Right lobe of liver (tissue), 6 donors: ENCODE data around the gene TMED1. TPM values are rescaled to one million over a fixed set of nuclear protein-coding genes. Genes with fewer than 3 reads are reported as not detected.

Experiments used
- ATAC-seq, 4 donors: fragments of 200-7000 bp; cut with Tn5 transposase; one replicate each; pipeline ENCODE4 v1.9.1; 2020; ENCODE audit warnings: mild to moderate bottlenecking in 4 of 4, moderate library complexity in 4 of 4
- DNase-seq, 3 donors: peaks; one replicate each; pipeline ENCODE4 v3.0.0-alpha.2; 2020
- H3K27ac ChIP-seq, 3 donors: fragments of 200-600 bp; one replicate each; pipeline ENCODE4 v1.8.0; 2022
- H3K27me3 ChIP-seq, 2 donors: fragments of 200-600 bp; one replicate each; pipeline ENCODE4 v1.8.0; 2022
- H3K36me3 ChIP-seq, 4 donors: fragments of 200-600 bp; sonication (generic) in 1 of 4; one replicate each; pipeline versions ENCODE4 v1.5.1 to v1.8.0; 2017 to 2022; ENCODE audit warnings: control low read depth in 1 of 4
- H3K4me1 ChIP-seq, 4 donors: fragments of 200-600 bp; sonication (generic) in 1 of 4; one replicate each; pipeline versions ENCODE4 v1.5.1 to v1.8.0; 2017 to 2022; ENCODE audit warnings: control low read depth in 1 of 4
- H3K4me3 ChIP-seq, 3 donors: fragments of 200-600 bp; one replicate each; pipeline ENCODE4 v1.8.0; 2022
- H3K9me3 ChIP-seq, 4 donors: fragments of 200-600 bp; sonication (generic) in 1 of 4; one replicate each; pipeline versions ENCODE4 v1.5.1 to v1.8.0; 2017 to 2022; ENCODE audit warnings: control low read depth in 1 of 4
- POLR2A ChIP-seq: fragments of 450-650 bp; IDR thresholded peaks from one replicate; pipeline ENCODE4 v1.6.1; 2017; ENCODE audit warnings: antibody characterized with exemption, mild to moderate bottlenecking
- WGBS: methylation state at CpG from one replicate; pipeline ENCODE4 v1.1.6; 2018; ENCODE audit warnings: low coverage, low lambda C conversion rate; ENCODE audit not compliant: insufficient coverage; ENCODE audit errors: missing lambda C conversion rate; 5-methylcytosine and 5-hydroxymethylcytosine counted together
- intact Hi-C, 2 donors: fragments of 100-400 bp; cut with DNase I; formaldehyde crosslinking; loops; one replicate each; pipeline versions ENCODE4 v1.11.2 to v1.14.1; 2022
- microRNA-seq, 2 donors: library from miRNA; unstranded; fragments of <30 nt; microRNA quantifications; one replicate each; pipeline ENCODE4, GENCODE V29; 2019 to 2020
- small RNA-seq, 2 experiments: library from RNA; depleted of rRNA; stranded (forward); fragments of <200 nt; gene quantifications; one replicate each; pipeline ENCODE3, GENCODE V24; 2016
- total RNA-seq, 6 experiments: library from RNA; depleted of rRNA in 2 of 6; stranded (reverse); fragments of >200 nt in 2 of 6; fragmentation: NEBNext Ultra II Directional in 3 of 6; extraction: Animal tissue kit (Norgen Biotek cat#: 25700) in 3 of 6; gene quantifications; one replicate each; pipeline versions ENCODE4 v1.1.0 to v1.2.4, GENCODE V29; 2016 to 2023
- TF ChIP-seq, protein P1 (sequence below), 4 donors: fragments of 200-600 bp in 3 of 4; fragments of 450-650 bp in 1 of 4; IDR thresholded peaks; one replicate each; pipeline versions ENCODE4 v1.5.1 to v1.8.0; 2016 to 2022; ENCODE audit warnings: antibody characterized with exemption in 4 of 4, mild to moderate bottlenecking in 2 of 4
- donor health status: DM: no; HTN: yes; CAD: no.
- donor health status: DM: no; HTN: no; CAD: no.
- donor health status: DM: no; HTN: no; CAD: no.
- donor health status: DM: no; HTN: yes; CAD: no.
- donor health status: DM: no; HTN: yes; CAD: no.

TMED1 gene
- total RNA-seq, 6 experiments from 2014 or later, result 19.1 to 24.1 (median 21.7) TPM

- no peaks in the 10 kb centered on the region for H3K9me3 ChIP-seq
- no peak for DNase-seq
- peaks cover 4 to 67% (median 21%) of the 10 kb centered on the region in 4 donors for H3K36me3 ChIP-seq
- no peaks in the 10 kb centered on the region for H3K27me3 ChIP-seq
- intact Hi-C loops, result no loop called here
- 89% methylated on average over 3 of the region's 8 CpGs for WGBS
- TF ChIP-seq POLR2A, result no peak
- TF ChIP-seq, protein P1, sequence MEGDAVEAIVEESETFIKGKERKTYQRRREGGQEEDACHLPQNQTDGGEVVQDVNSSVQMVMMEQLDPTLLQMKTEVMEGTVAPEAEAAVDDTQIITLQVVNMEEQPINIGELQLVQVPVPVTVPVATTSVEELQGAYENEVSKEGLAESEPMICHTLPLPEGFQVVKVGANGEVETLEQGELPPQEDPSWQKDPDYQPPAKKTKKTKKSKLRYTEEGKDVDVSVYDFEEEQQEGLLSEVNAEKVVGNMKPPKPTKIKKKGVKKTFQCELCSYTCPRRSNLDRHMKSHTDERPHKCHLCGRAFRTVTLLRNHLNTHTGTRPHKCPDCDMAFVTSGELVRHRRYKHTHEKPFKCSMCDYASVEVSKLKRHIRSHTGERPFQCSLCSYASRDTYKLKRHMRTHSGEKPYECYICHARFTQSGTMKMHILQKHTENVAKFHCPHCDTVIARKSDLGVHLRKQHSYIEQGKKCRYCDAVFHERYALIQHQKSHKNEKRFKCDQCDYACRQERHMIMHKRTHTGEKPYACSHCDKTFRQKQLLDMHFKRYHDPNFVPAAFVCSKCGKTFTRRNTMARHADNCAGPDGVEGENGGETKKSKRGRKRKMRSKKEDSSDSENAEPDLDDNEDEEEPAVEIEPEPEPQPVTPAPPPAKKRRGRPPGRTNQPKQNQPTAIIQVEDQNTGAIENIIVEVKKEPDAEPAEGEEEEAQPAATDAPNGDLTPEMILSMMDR (IDR thresholded peaks at IDR 0.05), result no peak
- H3K4me1 ChIP-seq, result no peaks in the 10 kb centered on the region
- no peak overlapping the region for H3K4me3 ChIP-seq
- no peak overlapping the region for H3K27ac ChIP-seq
- ATAC-seq, result no peak
Measured at GRCh38 chr19:10788146-10788545, 47.9 kb downstream of the TMED1 start.

- Histone ChIP-seq H3K27me3 (no peaks in the 10 kb centered on the region), H3K9me3 (no peaks in the 10 kb centered on the region), H3K36me3 (peaks cover 8 to 70% (median 26%) of the 10 kb centered on the region in 4 donors), H3K4me3 (no peak overlapping the region), H3K4me1 (no peaks in the 10 kb centered on the region), H3K27ac (peak overlapping the region in 1 of 3 donors; percentile 37)
- TF ChIP-seq, protein P1 (IDR thresholded peaks at IDR 0.05), result no peak
- no peak for TF ChIP-seq POLR2A
- WGBS, result 42% methylated on average over 5 of the region's 10 CpGs
- intact Hi-C loops, result no loop called here
- peak; percentile 58 to 71 (median 64) for ATAC-seq
- DNase-seq, result peak in 2 of 3 donors; percentile 56 to 67
Measured at GRCh38 chr19:10784257-10784656, 51.8 kb downstream of the TMED1 start.

DNA sequence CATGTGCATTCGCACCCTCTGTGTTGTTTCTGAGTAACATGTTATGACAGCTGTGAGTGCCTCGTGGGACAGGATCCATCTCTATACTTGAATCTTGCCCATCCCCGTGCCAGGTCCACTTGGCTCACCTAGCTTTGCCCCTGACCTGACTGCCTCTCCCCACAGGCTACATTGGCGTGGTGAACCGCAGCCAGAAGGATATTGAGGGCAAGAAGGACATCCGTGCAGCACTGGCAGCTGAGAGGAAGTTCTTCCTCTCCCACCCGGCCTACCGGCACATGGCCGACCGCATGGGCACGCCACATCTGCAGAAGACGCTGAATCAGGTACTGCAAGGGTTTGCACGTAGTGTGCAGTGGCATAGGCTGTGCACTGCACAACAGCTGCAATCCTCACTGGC, 53.2 kb downstream of the TMED1 start:
- ATAC-seq (no peak), DNase-seq (no peak)
- H3K27ac ChIP-seq, result no peak overlapping the region
- 42% methylated on average over 11 of the region's 13 CpGs for WGBS
- H3K4me1 ChIP-seq, result no peaks in the 10 kb centered on the region
- H3K9me3 ChIP-seq, result no peaks in the 10 kb centered on the region
- intact Hi-C loops, result no loop called here
- H3K27me3 ChIP-seq, result no peaks in the 10 kb centered on the region
- peaks cover 8 to 74% (median 27%) of the 10 kb centered on the region in 4 donors for H3K36me3 ChIP-seq
- TF ChIP-seq, protein P1 (IDR thresholded peaks at IDR 0.05), result no peak
- no peak for TF ChIP-seq POLR2A
- no peak overlapping the region for H3K4me3 ChIP-seq

Small RNA genes within 50 kb of the gene (microRNA-seq; reads per million reads assigned to microRNA genes)
- gene MIR199A1 (0 reads per million in 2 donors), gene MIR6793 (0 reads per million in 2 donors)

Small RNA genes within 50 kb of the gene (small RNA-seq; reads per million reads assigned to genes)
- gene MIR199A1, result 0 reads per million in 2 experiments
- gene MIR6793, result 0 reads per million in 2 experiments

Other genes with a start within 250 kb of the TMED1 start
- 1 to 10 TPM in 2 of 6 experiments, under 1 TPM in 4; 0.35 to 2.5 (median 0.75) TPM for gene AP1M2, start 248.9 kb downstream of the TMED1 start, total RNA-seq
- 10 to 100 TPM; 11.7 to 18.5 (median 15.6) TPM for gene SLC44A2, start 210.7 kb downstream of the TMED1 start, total RNA-seq
- 10 to 100 TPM; 40.0 to 82.3 (median 54.8) TPM for gene ILF3, start 181.9 kb downstream of the TMED1 start, total RNA-seq
- 10 to 100 TPM; 19.0 to 30.2 (median 26.8) TPM for gene QTRT1, start 134.8 kb downstream of the TMED1 start, total RNA-seq
- gene DNM2, start 118.1 kb downstream of the TMED1 start, total RNA-seq, result 10 to 100 TPM; 54.0 to 86.9 (median 68.3) TPM
- 1 to 10 TPM in 5 of 6 experiments, under 1 TPM in 1; 0.58 to 2.7 (median 1.4) TPM for gene C19orf38, start 12.2 kb upstream of the TMED1 start, total RNA-seq
- 10 to 100 TPM; 13.7 to 20.5 (median 17.5) TPM for gene CARM1, start 35.3 kb upstream of the TMED1 start, total RNA-seq
- 10 to 100 TPM; 23.5 to 46.1 (median 31.4) TPM for gene YIPF2, start 92.4 kb upstream of the TMED1 start, total RNA-seq
- gene TIMM29, start 92.6 kb upstream of the TMED1 start, total RNA-seq, result 10 to 100 TPM; 10.2 to 15.7 (median 11.6) TPM
- 10 to 100 TPM; 26.3 to 45.8 (median 27.7) TPM for gene SMARCA4, start 124.8 kb upstream of the TMED1 start, total RNA-seq